Neuronal stem cell (in vitro differentiated cells): ENCODE measurements around the gene CACNA1H.
A peak's percentile ranks its signal among the peaks of the same experiment; 100 is the strongest.

Experiments used
- DNase-seq: peaks from one replicate; pipeline ENCODE4 v3.0.0-alpha.2; 2013; ENCODE audit warnings: low spot score
- H2AFZ ChIP-seq: one replicate; pipeline ENCODE4 v1.6.1; 2013; ENCODE audit warnings: mild to moderate bottlenecking, low read length, inconsistent platforms
- H2AK5ac ChIP-seq: 2 replicates; pipeline ENCODE4 v1.6.1; 2013; ENCODE audit warnings: low read depth, mild to moderate bottlenecking, inconsistent platforms, low read length, moderate library complexity, mixed read lengths
- H2BK120ac ChIP-seq: 2 replicates; pipeline ENCODE4 v1.6.1; 2013; ENCODE audit warnings: low read depth, mild to moderate bottlenecking, inconsistent platforms, low read length, moderate library complexity, mixed read lengths
- H2BK12ac ChIP-seq: one replicate; pipeline ENCODE4 v1.6.1; 2013; ENCODE audit warnings: low read length, inconsistent platforms
- H2BK15ac ChIP-seq: 2 replicates; pipeline ENCODE4 v1.6.1; 2013; ENCODE audit warnings: mild to moderate bottlenecking, low read length, inconsistent platforms, mixed read lengths
- H2BK5ac ChIP-seq: one replicate; pipeline ENCODE4 v1.6.1; 2013; ENCODE audit warnings: inconsistent platforms, mild to moderate bottlenecking, low read length, moderate library complexity
- H3K14ac ChIP-seq: one replicate; pipeline ENCODE4 v1.6.1; 2013; ENCODE audit warnings: low read length, inconsistent platforms
- H3K18ac ChIP-seq: 2 replicates; pipeline ENCODE4 v1.6.1; 2013; ENCODE audit warnings: low read length, inconsistent platforms
- H3K23ac ChIP-seq: 2 replicates; pipeline ENCODE4 v1.6.1; 2013; ENCODE audit warnings: low read depth, mild to moderate bottlenecking, mixed read lengths, low read length, inconsistent platforms; ENCODE audit not compliant: poor library complexity
- H3K27ac ChIP-seq: replicated peaks from 3 replicates; pipeline ENCODE4 v1.5.1; 2013; ENCODE audit warnings: low read length, inconsistent platforms
- H3K27me3 ChIP-seq, 3 experiments: 2 replicates each; pipeline ENCODE4 v1.6.1; 2013; ENCODE audit warnings: low read length in 3 of 3, mild to moderate bottlenecking in 2 of 3, inconsistent platforms in 1 of 3, low read depth in 1 of 3, mixed read lengths in 1 of 3, moderate library complexity in 1 of 3; ENCODE audit not compliant: control insufficient read depth in 3 of 3, insufficient read depth in 3 of 3
- H3K36me3 ChIP-seq, 2 donors: replicated peaks in 1 of 2; 2 replicates each; pipeline ENCODE4 v1.6.1; 2013; ENCODE audit warnings: low read length in 2 of 2; ENCODE audit not compliant: control insufficient read depth in 2 of 2, insufficient read depth in 2 of 2
- H3K4ac ChIP-seq: 2 replicates; pipeline ENCODE4 v1.6.1; 2013; ENCODE audit warnings: inconsistent platforms, mild to moderate bottlenecking, low read length, moderate library complexity
- H3K4me1 ChIP-seq, 2 donors: 1 replicate in 1 of 2; 2 replicates in 1 of 2; pipeline ENCODE4 v1.6.1; 2013; ENCODE audit warnings: low read length in 2 of 2, low read depth in 1 of 2; ENCODE audit not compliant: control insufficient read depth in 2 of 2, insufficient read depth in 1 of 2
- H3K4me2 ChIP-seq: one replicate; pipeline ENCODE4 v1.6.1; 2013; ENCODE audit warnings: mild to moderate bottlenecking, low read length, inconsistent platforms; ENCODE audit not compliant: insufficient read depth, poor library complexity, severe bottlenecking
- H3K4me3 ChIP-seq, 2 donors: 2 replicates each; pipeline ENCODE4 v1.5.1; 2013; ENCODE audit warnings: low read length in 2 of 2, mild to moderate bottlenecking in 2 of 2, inconsistent platforms in 1 of 2, moderate library complexity in 1 of 2
- H3K79me1 ChIP-seq: one replicate; pipeline ENCODE4 v1.6.1; 2013; ENCODE audit warnings: low read depth, mild to moderate bottlenecking, inconsistent platforms, low read length, moderate library complexity
- H3K9ac ChIP-seq: one replicate; pipeline ENCODE4 v1.6.1; 2013; ENCODE audit warnings: mild to moderate bottlenecking, low read depth, low read length, inconsistent platforms; ENCODE audit not compliant: poor library complexity
- H3K9me3 ChIP-seq, 2 donors: replicated peaks in 1 of 2; 2 replicates each; pipeline versions ENCODE3 to v1.6.1; 2013; ENCODE audit warnings: low read length in 2 of 2, mild to moderate bottlenecking in 2 of 2, inconsistent platforms in 1 of 2, low read depth in 1 of 2, mixed read lengths in 1 of 2, moderate library complexity in 1 of 2; ENCODE audit not compliant: control insufficient read depth in 2 of 2, insufficient read depth in 1 of 2
- H4K8ac ChIP-seq: one replicate; pipeline ENCODE4 v1.6.1; 2013; ENCODE audit warnings: low read depth, mild to moderate bottlenecking, inconsistent platforms, low read length, moderate library complexity
- H4K91ac ChIP-seq: one replicate; pipeline ENCODE4 v1.6.1; 2013; ENCODE audit warnings: low read length, low read depth, mild to moderate bottlenecking, inconsistent platforms; ENCODE audit not compliant: poor library complexity
- WGBS, 2 donors: extraction: QIAGEN DNeasy Blood & Tissue Kit; methylation state at CpG; one replicate each; pipeline ENCODE4 v1.1.7; 2013; ENCODE audit warnings: missing lambda C conversion rate in 2 of 2, mixed read lengths in 1 of 2; ENCODE audit not compliant: insufficient read length in 2 of 2, insufficient replicate concordance in 1 of 2; ENCODE audit errors: extremely low coverage in 2 of 2; 5-methylcytosine and 5-hydroxymethylcytosine counted together

Gene CACNA1H

DNA sequence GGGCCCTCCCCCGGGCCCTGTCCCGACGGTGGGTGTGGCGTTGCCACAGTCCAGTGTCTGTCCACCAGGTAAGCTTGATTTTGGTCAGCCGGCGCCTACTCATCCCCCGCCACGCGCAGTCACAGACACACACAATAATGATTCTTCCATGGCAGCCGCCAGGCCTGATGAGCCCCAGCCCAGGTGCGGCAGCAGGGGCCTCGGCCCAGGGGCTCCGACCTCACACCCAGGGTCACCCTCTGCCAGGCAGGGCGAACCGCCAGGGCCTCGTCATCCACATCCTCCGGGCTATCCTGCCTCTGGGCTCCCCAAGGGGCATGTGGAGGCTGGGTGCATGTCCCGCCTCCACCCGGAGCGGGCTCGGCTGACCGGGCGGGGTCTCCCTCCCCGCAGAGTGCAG is 64.6 kb downstream of the CACNA1H start:
- Histone ChIP-seq H3K4me3 (no peak overlapping the region), H3K18ac (no peak overlapping the region), H4K91ac (no peak overlapping the region), H3K4me2 (no peak overlapping the region), H3K14ac (no peak overlapping the region), H3K27ac (no peak overlapping the region), H2BK5ac (peak overlapping the region; percentile 66), H3K79me1 (peaks cover 7% of the 10 kb centered on the region), H3K36me3 (peaks cover 11 to 44% of the 10 kb centered on the region in 2 donors), H2AK5ac (no peak overlapping the region), H3K27me3 (no peaks in the 10 kb centered on the region), H2BK15ac (no peak overlapping the region), H3K4ac (no peak overlapping the region), H2BK12ac (no peak overlapping the region), H2BK120ac (no peak overlapping the region), H4K8ac (no peak overlapping the region), H3K9me3 (peaks cover 0 to 2% of the 10 kb centered on the region in 2 donors), H3K4me1 (no peaks in the 10 kb centered on the region), H2AFZ (no peak overlapping the region), H3K9ac (peak overlapping the region; percentile 21), H3K23ac (peak overlapping the region; percentile 55)
- WGBS, 2 donors = no CpG with 5 or more reads among the region's 24 CpGs
- no peak for DNase-seq

DNA sequence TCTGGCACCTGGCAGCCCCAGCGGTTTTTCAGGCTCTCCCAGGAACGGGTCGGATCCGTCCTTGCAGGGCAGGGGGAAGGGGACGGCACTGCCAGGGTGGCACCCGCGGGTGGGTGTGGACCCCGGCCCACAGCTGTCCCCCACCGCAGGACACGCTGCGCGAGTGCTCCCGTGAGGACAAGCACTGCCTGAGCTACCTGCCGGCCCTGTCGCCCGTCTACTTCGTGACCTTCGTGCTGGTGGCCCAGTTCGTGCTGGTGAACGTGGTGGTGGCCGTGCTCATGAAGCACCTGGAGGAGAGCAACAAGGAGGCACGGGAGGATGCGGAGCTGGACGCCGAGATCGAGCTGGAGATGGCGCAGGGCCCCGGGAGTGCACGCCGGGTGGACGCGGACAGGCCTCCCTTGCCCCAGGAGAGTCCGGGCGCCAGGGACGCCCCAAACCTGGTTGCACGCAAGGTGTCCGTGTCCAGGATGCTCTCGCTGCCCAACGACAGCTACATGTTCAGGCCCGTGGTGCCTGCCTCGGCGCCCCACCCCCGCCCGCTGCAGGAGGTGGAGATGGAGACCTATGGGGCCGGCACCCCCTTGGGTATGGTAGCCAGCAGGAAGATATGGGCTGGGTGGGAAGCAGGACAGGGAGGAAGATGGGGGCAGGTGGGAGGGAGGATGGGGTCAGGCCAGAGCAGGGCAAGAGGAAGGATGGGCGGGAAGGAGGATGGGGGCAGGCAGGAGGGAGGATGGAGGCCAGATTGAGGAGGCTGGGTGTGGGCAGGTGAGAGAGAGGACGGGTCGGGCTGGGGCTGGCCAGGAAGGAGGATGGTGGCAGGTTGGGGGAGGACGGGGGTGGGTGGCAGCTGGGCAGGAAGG is 65.4 kb downstream of the CACNA1H start:
- Histone ChIP-seq H2BK120ac (no peak overlapping the region), H3K14ac (peak overlapping the region; percentile 56), H2AK5ac (no peak overlapping the region), H3K4me2 (no peak overlapping the region), H2BK12ac (no peak overlapping the region), H3K36me3 (peaks cover 11 to 44% of the 10 kb centered on the region in 2 donors), H2AFZ (no peak overlapping the region), H3K79me1 (peaks cover 7% of the 10 kb centered on the region), H3K27ac (no peak overlapping the region), H3K4me3 (no peak overlapping the region), H2BK15ac (no peak overlapping the region), H4K8ac (no peak overlapping the region), H3K4ac (no peak overlapping the region), H3K4me1 (no peaks in the 10 kb centered on the region), H2BK5ac (no peak overlapping the region), H3K27me3 (no peaks in the 10 kb centered on the region), H4K91ac (no peak overlapping the region), H3K9me3 (peaks cover 0 to 2% of the 10 kb centered on the region in 2 donors), H3K18ac (no peak overlapping the region), H3K9ac (peak overlapping the region; percentile 21), H3K23ac (peak overlapping the region; percentile 55)
- no CpG with 5 or more reads among the region's 49 CpGs for WGBS, 2 donors
- DNase-seq = no peak

DNA sequence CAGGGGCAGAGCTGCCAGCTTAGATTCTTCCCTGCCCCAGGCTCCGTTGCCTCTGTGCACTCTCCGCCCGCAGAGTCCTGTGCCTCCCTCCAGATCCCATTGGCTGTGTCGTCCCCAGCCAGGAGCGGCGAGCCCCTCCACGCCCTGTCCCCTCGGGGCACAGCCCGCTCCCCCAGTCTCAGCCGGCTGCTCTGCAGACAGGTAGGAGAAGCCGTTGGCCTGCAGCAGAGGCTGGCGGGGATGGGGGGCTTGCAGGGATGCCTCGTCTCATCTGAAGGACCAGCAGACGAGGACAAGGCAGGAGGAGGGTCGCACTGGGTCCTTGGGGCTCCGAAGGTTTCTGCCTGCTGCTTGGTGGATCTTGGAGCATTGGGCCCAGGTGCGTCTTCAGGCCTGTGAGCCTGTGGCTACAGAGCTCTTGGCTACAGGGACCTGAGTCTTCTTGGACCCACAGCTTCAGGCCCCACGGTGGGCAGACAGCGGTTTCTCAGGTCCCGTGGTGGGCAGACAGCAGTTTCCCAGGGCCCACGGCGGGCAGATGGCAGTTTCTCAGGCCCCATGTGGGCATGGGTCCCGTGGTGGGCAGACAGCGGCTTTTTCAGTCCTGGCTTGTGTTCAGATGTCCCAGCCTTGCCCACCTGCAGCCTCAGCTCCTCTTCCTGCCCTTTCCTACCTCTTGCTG is 66.2 kb downstream of the CACNA1H start:
- H3K9ac ChIP-seq = peak overlapping the region; percentile 81
- H2BK5ac ChIP-seq = no peak overlapping the region
- H3K4me2 ChIP-seq = no peak overlapping the region
- no peak overlapping the region for H2AFZ ChIP-seq
- H3K4me1 ChIP-seq = no peaks in the 10 kb centered on the region
- no peak overlapping the region for H4K91ac ChIP-seq
- H3K4ac ChIP-seq = no peak overlapping the region
- no peak overlapping the region for H3K27ac ChIP-seq
- H2BK15ac ChIP-seq = no peak overlapping the region
- peaks cover 0 to 2% of the 10 kb centered on the region in 2 donors for H3K9me3 ChIP-seq
- no peak overlapping the region for H3K4me3 ChIP-seq
- no peak overlapping the region for H3K14ac ChIP-seq
- H2AK5ac ChIP-seq = no peak overlapping the region
- H4K8ac ChIP-seq = no peak overlapping the region
- no peak overlapping the region for H2BK12ac ChIP-seq
- no CpG with 5 or more reads among the region's 24 CpGs for WGBS, 2 donors
- H2BK120ac ChIP-seq = no peak overlapping the region
- H3K27me3 ChIP-seq = no peaks in the 10 kb centered on the region
- H3K18ac ChIP-seq = no peak overlapping the region
- no peak for DNase-seq
- H3K36me3 ChIP-seq = peaks cover 11 to 44% of the 10 kb centered on the region in 2 donors
- no peak overlapping the region for H3K23ac ChIP-seq
- peaks cover 7% of the 10 kb centered on the region for H3K79me1 ChIP-seq

- no peak overlapping the region for H4K91ac ChIP-seq
- WGBS, 2 donors = no CpG with 5 or more reads among the region's 55 CpGs
Measured at GRCh38 chr16:1220098-1220728, 67.3 kb downstream of the CACNA1H start.

More at GRCh38 chr16:1220098-1220728, 67.3 kb downstream of the CACNA1H start:
- Histone ChIP-seq H3K4me1 (no peaks in the 10 kb centered on the region), H3K18ac (no peak overlapping the region), H3K36me3 (peaks cover 11 to 38% of the 10 kb centered on the region in 2 donors), H2BK12ac (no peak overlapping the region), H3K27ac (no peak overlapping the region), H3K9me3 (peaks cover 0 to 2% of the 10 kb centered on the region in 2 donors), H3K14ac (peak overlapping the region; percentile 56), H2BK5ac (no peak overlapping the region), H2AFZ (no peak overlapping the region), H4K8ac (no peak overlapping the region), H3K23ac (no peak overlapping the region), H2AK5ac (no peak overlapping the region), H3K4ac (no peak overlapping the region), H3K9ac (no peak overlapping the region), H3K4me2 (no peak overlapping the region), H2BK15ac (no peak overlapping the region), H3K4me3 (no peak overlapping the region), H3K79me1 (peaks cover 4% of the 10 kb centered on the region), H3K27me3 (no peaks in the 10 kb centered on the region), H2BK120ac (no peak overlapping the region)
- no peak for DNase-seq
